ENCODE results near the gene KRTAP10-7.
"Not testable (repeated sequence)": the region's sequence is repeated elsewhere in the genome, so short reads cannot be mapped to it uniquely, and the experiment has no call there.

KRTAP10-7 gene

GRCh38 chr21:44637018-44637850 lies 36.8 kb downstream of the KRTAP10-7 start, which contains the start of gene KRTAP10-10:
Gene KRTAP10-10 (plus strand): TSS chr21:44637356. CDS start chr21:44637418, 62 bp downstream.
- DNase-seq, result no peak

GRCh38 chr21:44637851-44638348 lies 37.5 kb downstream of the KRTAP10-7 start:
- not testable (repeated sequence) for DNase-seq

GRCh38 chr21:44638506-44639330 lies 38.3 kb downstream of the KRTAP10-7 start:
- not testable (repeated sequence) for DNase-seq

GRCh38 chr21:44639331-44639655 lies 38.9 kb downstream of the KRTAP10-7 start:
- no peak for DNase-seq

GRCh38 chr21:44640761-44641160 lies 40.4 kb downstream of the KRTAP10-7 start:
- no peak for DNase-seq

- DNase-seq, result no peak
Measured at GRCh38 chr21:44643741-44644310, 43.4 kb downstream of the KRTAP10-7 start.

- no peak for DNase-seq
Measured at GRCh38 chr21:44644878-44645277, 44.5 kb downstream of the KRTAP10-7 start.

GRCh38 chr21:44646366-44647221 lies 46.2 kb downstream of the KRTAP10-7 start, which contains the start of gene KRTAP10-11:
Gene KRTAP10-11 (plus strand): TSS chr21:44646414. CDS start chr21:44646459, 45 bp downstream.
- DNase-seq, result not testable (repeated sequence)

- no peak for DNase-seq
Measured at GRCh38 chr21:44647222-44647552, 46.8 kb downstream of the KRTAP10-7 start.

GRCh38 chr21:44648557-44649311 lies 48.3 kb downstream of the KRTAP10-7 start:
- DNase-seq, result no peak

- DNase-seq, result no peak
Measured at GRCh38 chr21:44649521-44650100, 49.2 kb downstream of the KRTAP10-7 start.

- no peak for DNase-seq
Measured at GRCh38 chr21:44650265-44650972, 50.0 kb downstream of the KRTAP10-7 start.

GRCh38 chr21:44650973-44651675 lies 50.7 kb downstream of the KRTAP10-7 start:
- no peak for DNase-seq
